ENCODE measurements around the gene EFEMP1. TPM values are rescaled to one million over a fixed set of nuclear protein-coding genes. Genes with fewer than 3 reads are reported as not detected.
A peak's percentile ranks its signal among the peaks of the same experiment; 100 is the strongest.

EFEMP1 gene
- total RNA-seq, 4 donors from 2014 or later = 11.2 to 68.3 (median 41.8) TPM

- Histone ChIP-seq H3K9me3 (no peaks in the 10 kb centered on the region), H3K4me3 (no peak overlapping the region), H3K4me1 (peaks cover 0 to 28% (median 24%) of the 10 kb centered on the region in 3 donors), H3K36me3 (no peaks in the 10 kb centered on the region), H3K27ac (no peak overlapping the region), H3K27me3 (no peaks in the 10 kb centered on the region)
- intact Hi-C loops (cut with DNase I) = no loop called here
- TF ChIP-seq POLR2A (IDR thresholded peaks at IDR 0.05) (no peak), CTCF (IDR thresholded peaks at IDR 0.05) (no peak)
- DNase-seq = no peak
- 49 to 62% methylated on average over 3 of the region's 3 CpGs for WGBS, 2 donors
Measured at GRCh38 chr2:55883357-55883756, 40.2 kb downstream of the EFEMP1 start.

- H3K27ac ChIP-seq = no peak overlapping the region
- DNase-seq = no peak
- H3K4me3 ChIP-seq = no peak overlapping the region
- H3K27me3 ChIP-seq = no peaks in the 10 kb centered on the region
- no peaks in the 10 kb centered on the region for H3K9me3 ChIP-seq
- H3K4me1 ChIP-seq = peaks cover 0 to 24% (median 24%) of the 10 kb centered on the region in 3 donors
- WGBS, 2 donors = 90 to 92% methylated on average over 4 of the region's 4 CpGs
- intact Hi-C loops (cut with DNase I) = no loop called here
- TF ChIP-seq POLR2A (IDR thresholded peaks at IDR 0.05) (no peak), CTCF (IDR thresholded peaks at IDR 0.05) (no peak)
- H3K36me3 ChIP-seq = no peaks in the 10 kb centered on the region
Measured at GRCh38 chr2:55882954-55883353, 40.6 kb downstream of the EFEMP1 start.

GRCh38 chr2:55880416-55881143 is 43.0 kb downstream of the EFEMP1 start:
- H3K27me3 ChIP-seq = no peaks in the 10 kb centered on the region
- DNase-seq = no peak
- intact Hi-C loops (cut with DNase I) = no loop called here
- no peaks in the 10 kb centered on the region for H3K9me3 ChIP-seq
- H3K4me1 ChIP-seq = peaks cover 0 to 8% (median 6%) of the 10 kb centered on the region in 3 donors
- no peak overlapping the region for H3K4me3 ChIP-seq
- peak overlapping the region in 2 of 4 donors; percentile 9 to 30 for H3K27ac ChIP-seq
- 74 to 88% methylated on average over 4 to 6 of the region's 6 CpGs for WGBS, 2 donors
- TF ChIP-seq CTCF (IDR thresholded peaks at IDR 0.05) = no peak
- no peak for TF ChIP-seq POLR2A (IDR thresholded peaks at IDR 0.05)
- H3K36me3 ChIP-seq = no peaks in the 10 kb centered on the region

- no peak for DNase-seq
- 66 to 70% methylated on average over 3 of the region's 3 CpGs for WGBS, 2 donors
- TF ChIP-seq CTCF (IDR thresholded peaks at IDR 0.05) (no peak), POLR2A (IDR thresholded peaks at IDR 0.05) (no peak)
- Histone ChIP-seq H3K4me3 (no peak overlapping the region), H3K9me3 (no peaks in the 10 kb centered on the region), H3K27me3 (no peaks in the 10 kb centered on the region), H3K36me3 (no peaks in the 10 kb centered on the region), H3K4me1 (peaks cover 0 to 6% (median under 1%) of the 10 kb centered on the region in 3 donors), H3K27ac (peak overlapping the region in 2 of 4 donors; percentile 9 to 30)
- intact Hi-C loops (cut with DNase I) = no loop called here
Measured at GRCh38 chr2:55879976-55880375, 43.6 kb downstream of the EFEMP1 start.

- Histone ChIP-seq H3K9me3 (no peaks in the 10 kb centered on the region), H3K27me3 (no peaks in the 10 kb centered on the region), H3K4me1 (no peaks in the 10 kb centered on the region), H3K27ac (no peak overlapping the region), H3K36me3 (no peaks in the 10 kb centered on the region), H3K4me3 (no peak overlapping the region)
- intact Hi-C loops (cut with DNase I) = no loop called here
- no peak for DNase-seq
- 75 to 78% methylated on average over 2 of the region's 2 CpGs for WGBS, 2 donors
- TF ChIP-seq POLR2A (IDR thresholded peaks at IDR 0.05) (no peak), CTCF (IDR thresholded peaks at IDR 0.05) (no peak)
Measured at GRCh38 chr2:55877087-55877436, 46.5 kb downstream of the EFEMP1 start.

All from esophagus squamous epithelium (tissue), 5 donors.